Ectodermal cell (in vitro differentiated cells): ENCODE data around the gene G3BP2.

ENCODE experiments used
- H3K27ac ChIP-seq: 2 replicates; pipeline ENCODE4 v1.7.0; 2013; ENCODE audit warnings: mild to moderate bottlenecking, low read depth, low read length; ENCODE audit not compliant: insufficient read depth, poor library complexity, severe bottlenecking
- H3K27me3 ChIP-seq: 2 replicates; pipeline ENCODE4 v1.7.0; 2013; ENCODE audit warnings: mild to moderate bottlenecking, low read length; ENCODE audit not compliant: insufficient read depth, control insufficient read depth, poor library complexity, severe bottlenecking
- H3K36me3 ChIP-seq: one replicate; pipeline ENCODE4 v1.7.0; 2013; ENCODE audit warnings: low read length; ENCODE audit not compliant: control insufficient read depth, insufficient read depth
- H3K4me1 ChIP-seq: one replicate; pipeline ENCODE4 v1.7.0; 2013; ENCODE audit warnings: low read length; ENCODE audit not compliant: control insufficient read depth, insufficient read depth
- H3K4me3 ChIP-seq: 2 replicates; pipeline ENCODE4 v1.7.0; 2013; ENCODE audit warnings: low read depth, low read length, control low read depth; ENCODE audit not compliant: insufficient read depth
- H3K9me3 ChIP-seq: 2 replicates; pipeline ENCODE4 v1.7.0; 2013; ENCODE audit warnings: mild to moderate bottlenecking, low read length, moderate library complexity; ENCODE audit not compliant: control insufficient read depth
- WGBS, 2 experiments: methylation state at CpG; one replicate each; pipeline ENCODE4 v1.1.7; 2013; ENCODE audit warnings: missing lambda C conversion rate in 2 of 2; 5-methylcytosine and 5-hydroxymethylcytosine counted together

Gene G3BP2

GRCh38 chr4:75685546-75686189 is 12.5 kb upstream of the G3BP2 start:
- 94 to 100% methylated on average over 2 of the region's 2 CpGs for WGBS, 2 experiments
- Histone ChIP-seq H3K27me3 (no peaks in the 10 kb centered on the region), H3K27ac (no peak overlapping the region), H3K9me3 (no peaks in the 10 kb centered on the region), H3K36me3 (no peaks in the 10 kb centered on the region), H3K4me3 (no peak overlapping the region), H3K4me1 (no peaks in the 10 kb centered on the region)

- Histone ChIP-seq H3K4me3 (no peak overlapping the region), H3K27me3 (no peaks in the 10 kb centered on the region), H3K4me1 (no peaks in the 10 kb centered on the region), H3K36me3 (no peaks in the 10 kb centered on the region), H3K27ac (no peak overlapping the region), H3K9me3 (no peaks in the 10 kb centered on the region)
- 94 to 96% methylated on average over 5 to 6 of the region's 6 CpGs for WGBS, 2 experiments
Measured at GRCh38 chr4:75683482-75684155, 10.4 kb upstream of the G3BP2 start.

GRCh38 chr4:75679876-75680575 is 6.8 kb upstream of the G3BP2 start:
- no peak overlapping the region for H3K27ac ChIP-seq
- 81 to 90% methylated on average over 3 of the region's 3 CpGs for WGBS, 2 experiments
- no peaks in the 10 kb centered on the region for H3K9me3 ChIP-seq
- no peaks in the 10 kb centered on the region for H3K36me3 ChIP-seq
- H3K4me3 ChIP-seq, result no peak overlapping the region
- H3K27me3 ChIP-seq, result no peaks in the 10 kb centered on the region
- no peaks in the 10 kb centered on the region for H3K4me1 ChIP-seq

- Histone ChIP-seq H3K4me3 (no peak overlapping the region), H3K27ac (no peak overlapping the region), H3K27me3 (no peaks in the 10 kb centered on the region), H3K9me3 (no peaks in the 10 kb centered on the region), H3K4me1 (peaks cover 3% of the 10 kb centered on the region), H3K36me3 (no peaks in the 10 kb centered on the region)
Measured at GRCh38 chr4:75678965-75679364, 5.8 kb upstream of the G3BP2 start.

- H3K4me3 ChIP-seq, result no peak overlapping the region
- peaks cover 3% of the 10 kb centered on the region for H3K4me1 ChIP-seq
- no peaks in the 10 kb centered on the region for H3K9me3 ChIP-seq
- H3K27me3 ChIP-seq, result no peaks in the 10 kb centered on the region
- H3K27ac ChIP-seq, result no peak overlapping the region
- no peaks in the 10 kb centered on the region for H3K36me3 ChIP-seq
Measured at GRCh38 chr4:75678473-75678872, 5.3 kb upstream of the G3BP2 start.

GRCh38 chr4:75675004-75675531 is 1.9 kb upstream of the G3BP2 start:
- WGBS, 2 experiments, result 89 to 95% methylated on average over 11 of the region's 11 CpGs
- Histone ChIP-seq H3K4me1 (peaks cover 15% of the 10 kb centered on the region), H3K36me3 (no peaks in the 10 kb centered on the region), H3K27ac (no peak overlapping the region), H3K27me3 (no peaks in the 10 kb centered on the region), H3K4me3 (no peak overlapping the region), H3K9me3 (no peaks in the 10 kb centered on the region)

- Histone ChIP-seq H3K27ac (peak overlapping the region; percentile 99), H3K9me3 (no peaks in the 10 kb centered on the region), H3K36me3 (no peaks in the 10 kb centered on the region), H3K27me3 (no peaks in the 10 kb centered on the region), H3K4me3 (peak overlapping the region; percentile 89), H3K4me1 (peaks cover 15% of the 10 kb centered on the region)
- WGBS, 2 experiments, result 61 to 67% methylated on average over 5 of the region's 5 CpGs
Measured at GRCh38 chr4:75673959-75674328, 733 bp upstream of the G3BP2 start.

- peaks cover 15% of the 10 kb centered on the region for H3K4me1 ChIP-seq
- no peaks in the 10 kb centered on the region for H3K9me3 ChIP-seq
- H3K36me3 ChIP-seq, result no peaks in the 10 kb centered on the region
- peak overlapping the region; percentile 89 for H3K4me3 ChIP-seq
- peak overlapping the region; percentile 95 for H3K27ac ChIP-seq
- WGBS, 2 experiments, result 0% methylated on average over 44 of the region's 44 CpGs
- no peaks in the 10 kb centered on the region for H3K27me3 ChIP-seq
Measured at GRCh38 chr4:75672461-75673026, 667 bp downstream of the G3BP2 start.

GRCh38 chr4:75671802-75672421 is 1.3 kb downstream of the G3BP2 start:
- peak overlapping the region; percentile 95 for H3K27ac ChIP-seq

GRCh38 chr4:75668596-75668995 is 4.6 kb downstream of the G3BP2 start:
- H3K36me3 ChIP-seq, result no peaks in the 10 kb centered on the region
- H3K4me1 ChIP-seq, result peaks cover 13% of the 10 kb centered on the region
- H3K27ac ChIP-seq, result no peak overlapping the region
- H3K9me3 ChIP-seq, result no peaks in the 10 kb centered on the region
- H3K4me3 ChIP-seq, result no peak overlapping the region
- H3K27me3 ChIP-seq, result no peaks in the 10 kb centered on the region

More at GRCh38 chr4:75671802-75672421, 1.3 kb downstream of the G3BP2 start:
- 8 to 9% methylated on average over 9 to 10 of the region's 10 CpGs for WGBS, 2 experiments
- Histone ChIP-seq H3K27me3 (no peaks in the 10 kb centered on the region), H3K4me1 (peaks cover 15% of the 10 kb centered on the region), H3K4me3 (peak overlapping the region; percentile 89), H3K9me3 (no peaks in the 10 kb centered on the region), H3K36me3 (no peaks in the 10 kb centered on the region)
